ENCODE data around the gene GPAT3.

GPAT3 gene

DNA sequence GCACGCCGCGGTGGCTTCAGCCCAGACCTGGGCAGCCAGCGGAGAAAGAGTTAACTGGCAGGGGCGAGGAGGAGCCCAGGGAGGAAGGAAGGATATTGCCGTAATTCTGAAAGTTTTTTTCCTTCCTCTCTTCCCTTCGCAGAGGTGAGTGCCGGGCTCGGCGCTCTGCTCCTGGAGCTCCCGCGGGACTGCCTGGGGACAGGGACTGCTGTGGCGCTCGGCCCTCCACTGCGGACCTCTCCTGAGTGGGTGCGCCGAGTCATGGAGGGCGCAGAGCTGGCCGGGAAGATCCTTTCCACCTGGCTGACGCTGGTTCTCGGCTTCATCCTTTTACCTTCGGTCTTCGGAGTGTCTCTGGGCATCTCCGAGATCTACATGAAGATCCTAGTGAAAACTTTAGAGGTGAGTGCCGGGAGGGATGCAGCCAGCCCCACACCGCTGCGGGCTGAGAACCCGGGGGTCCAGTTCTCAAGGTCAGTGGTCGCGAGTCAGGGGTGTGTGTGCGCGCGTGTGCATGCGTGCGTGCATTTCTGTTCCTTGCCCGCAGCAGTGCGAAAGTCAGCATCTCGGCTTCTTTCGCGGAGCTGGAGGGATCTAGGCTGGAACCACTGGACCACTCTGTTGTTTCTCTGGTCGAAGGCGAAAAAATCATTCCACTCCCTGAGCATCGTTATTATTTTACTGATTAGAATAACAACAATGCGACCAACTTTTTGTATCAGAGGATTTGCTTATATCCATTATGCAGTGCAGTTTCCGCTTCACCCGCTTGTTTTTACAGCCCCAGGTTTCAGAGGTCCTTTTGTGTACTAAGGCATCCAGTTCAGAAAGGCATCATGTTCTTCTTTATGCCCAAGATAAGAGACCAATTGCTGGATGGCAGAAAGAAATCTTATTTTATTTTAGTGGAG lies 709 bp downstream of the GPAT3 start:
- Histone ChIP-seq H3K36me3 (replicated peaks in 1 of 2; ENCODE audit: control insufficient read depth in 2 of 2, insufficient read depth in 2 of 2, low read length in 2 of 2) (no peaks in the 10 kb centered on the region), H3K4me3 (ENCODE audit: low read length in 2 of 2) (peak overlapping the region; percentile 36 to 79), H3K9me3 (replicated peaks in 1 of 2; ENCODE audit: control insufficient read depth in 2 of 2, insufficient read depth in 1 of 2, low read depth in 1 of 2, low read length in 2 of 2) (no peaks in the 10 kb centered on the region), H2AK5ac (ENCODE audit: low read depth, low read length) (no peak overlapping the region), H3K4me1 (ENCODE audit: control insufficient read depth in 2 of 2, insufficient read depth in 1 of 2, low read depth in 1 of 2, low read length in 2 of 2) (peaks cover 4 to 14% of the 10 kb centered on the region in 2 donors), H3K27me3 (ENCODE audit: control insufficient read depth in 3 of 3, insufficient read depth in 3 of 3, low read depth in 1 of 3, low read length in 3 of 3) (peaks cover 9 to 81% (median 47%) of the 10 kb centered on the region in 3 experiments), H3K14ac (ENCODE audit: low read length) (no peak overlapping the region), H3K9ac (ENCODE audit: low read depth, low read length, poor library complexity) (peak overlapping the region; percentile 33), H2BK15ac (ENCODE audit: low read length) (no peak overlapping the region), H2AFZ (ENCODE audit: low read length) (peak overlapping the region; percentile 92), H2BK12ac (ENCODE audit: low read length) (no peak overlapping the region), H3K18ac (ENCODE audit: low read length) (peak overlapping the region; percentile 54), H2BK5ac (ENCODE audit: low read length) (no peak overlapping the region), H4K8ac (ENCODE audit: low read depth, low read length) (no peak overlapping the region), H3K4ac (ENCODE audit: low read length) (no peak overlapping the region), H3K79me1 (ENCODE audit: low read depth, low read length) (no peaks in the 10 kb centered on the region), H3K27ac (replicated peaks; ENCODE audit: low read length) (no peak overlapping the region), H3K23ac (ENCODE audit: low read depth, low read length, poor library complexity) (peak overlapping the region; percentile 74), H2BK120ac (ENCODE audit: low read depth, low read length) (no peak overlapping the region), H4K91ac (ENCODE audit: low read depth, low read length, poor library complexity) (no peak overlapping the region), H3K4me2 (ENCODE audit: insufficient read depth, low read length, poor library complexity, severe bottlenecking) (peak overlapping the region; percentile 82)
- no CpG with 5 or more reads among the region's 46 CpGs for WGBS, 2 donors (ENCODE audit: extremely low coverage in 2 of 2, insufficient read length in 2 of 2, insufficient replicate concordance in 1 of 2)
- DNase-seq (ENCODE audit: low spot score): peak; percentile 4

DNA sequence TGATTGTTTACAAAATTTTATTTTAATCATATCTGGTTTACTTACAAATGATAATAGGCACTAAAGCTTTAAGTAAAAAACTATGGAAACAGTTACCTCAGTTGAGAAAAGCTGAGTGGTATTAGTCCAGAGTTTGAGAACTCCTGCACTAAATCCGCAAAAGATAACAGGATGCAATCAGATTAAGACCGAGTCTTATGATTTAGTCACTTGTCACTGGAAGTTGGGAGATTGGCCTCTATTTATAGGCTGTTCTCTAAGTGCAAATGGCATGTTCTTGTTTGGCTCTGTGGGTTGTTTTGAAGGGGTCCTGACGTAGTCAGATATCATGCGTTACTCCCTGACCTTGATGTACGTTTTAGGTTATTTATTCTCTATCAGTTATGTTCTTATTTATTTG lies 6.3 kb downstream of the GPAT3 start:
- Histone ChIP-seq H2AK5ac (ENCODE audit: low read depth, low read length) (no peak overlapping the region), H3K18ac (ENCODE audit: low read length) (no peak overlapping the region), H2BK120ac (ENCODE audit: low read depth, low read length) (no peak overlapping the region), H3K9ac (ENCODE audit: low read depth, low read length, poor library complexity) (no peak overlapping the region), H2BK15ac (ENCODE audit: low read length) (no peak overlapping the region), H3K27me3 (ENCODE audit: control insufficient read depth in 3 of 3, insufficient read depth in 3 of 3, low read depth in 1 of 3, low read length in 3 of 3) (peaks cover 0 to 51% (median 7%) of the 10 kb centered on the region in 3 experiments), H3K4me2 (ENCODE audit: insufficient read depth, low read length, poor library complexity, severe bottlenecking) (no peak overlapping the region), H3K36me3 (replicated peaks in 1 of 2; ENCODE audit: control insufficient read depth in 2 of 2, insufficient read depth in 2 of 2, low read length in 2 of 2) (no peaks in the 10 kb centered on the region), H3K14ac (ENCODE audit: low read length) (no peak overlapping the region), H2AFZ (ENCODE audit: low read length) (no peak overlapping the region), H3K23ac (ENCODE audit: low read depth, low read length, poor library complexity) (no peak overlapping the region), H2BK5ac (ENCODE audit: low read length) (no peak overlapping the region), H2BK12ac (ENCODE audit: low read length) (no peak overlapping the region), H3K79me1 (ENCODE audit: low read depth, low read length) (no peaks in the 10 kb centered on the region), H3K4me3 (ENCODE audit: low read length in 2 of 2) (no peak overlapping the region), H3K4ac (ENCODE audit: low read length) (no peak overlapping the region), H4K8ac (ENCODE audit: low read depth, low read length) (no peak overlapping the region), H3K9me3 (replicated peaks in 1 of 2; ENCODE audit: control insufficient read depth in 2 of 2, insufficient read depth in 1 of 2, low read depth in 1 of 2, low read length in 2 of 2) (no peaks in the 10 kb centered on the region), H3K4me1 (ENCODE audit: control insufficient read depth in 2 of 2, insufficient read depth in 1 of 2, low read depth in 1 of 2, low read length in 2 of 2) (no peaks in the 10 kb centered on the region), H4K91ac (ENCODE audit: low read depth, low read length, poor library complexity) (no peak overlapping the region), H3K27ac (replicated peaks; ENCODE audit: low read length) (no peak overlapping the region)
- no peak for DNase-seq (ENCODE audit: low spot score)
- no CpG with 5 or more reads among the region's 5 CpGs for WGBS, 2 donors (ENCODE audit: extremely low coverage in 2 of 2, insufficient read length in 2 of 2, insufficient replicate concordance in 1 of 2)

DNA sequence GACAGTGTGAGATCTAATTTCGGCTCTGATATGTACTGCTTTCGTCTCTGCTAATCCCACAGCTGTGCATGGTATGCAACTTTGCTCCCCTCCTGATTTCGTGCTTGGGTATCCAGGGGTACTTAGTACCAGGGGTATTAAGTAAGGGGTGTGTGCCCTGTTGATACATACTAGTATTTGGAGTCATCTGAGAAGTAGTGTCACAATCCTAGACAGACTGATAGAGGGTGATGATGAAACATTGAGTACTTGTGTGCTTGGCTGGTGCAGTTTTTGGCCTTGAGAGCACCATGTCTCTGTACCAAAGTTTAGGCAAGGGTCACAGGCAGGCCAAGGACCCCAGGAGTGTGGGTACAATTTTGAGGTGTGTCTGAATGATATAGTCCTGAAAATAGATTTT lies 10.9 kb downstream of the GPAT3 start:
- Histone ChIP-seq H3K27ac (replicated peaks; ENCODE audit: low read length) (no peak overlapping the region), H3K9me3 (replicated peaks in 1 of 2; ENCODE audit: control insufficient read depth in 2 of 2, insufficient read depth in 1 of 2, low read depth in 1 of 2, low read length in 2 of 2) (no peaks in the 10 kb centered on the region), H2AFZ (ENCODE audit: low read length) (no peak overlapping the region), H2BK15ac (ENCODE audit: low read length) (no peak overlapping the region), H2BK120ac (ENCODE audit: low read depth, low read length) (no peak overlapping the region), H3K4me2 (ENCODE audit: insufficient read depth, low read length, poor library complexity, severe bottlenecking) (no peak overlapping the region), H3K23ac (ENCODE audit: low read depth, low read length, poor library complexity) (no peak overlapping the region), H3K9ac (ENCODE audit: low read depth, low read length, poor library complexity) (no peak overlapping the region), H2BK12ac (ENCODE audit: low read length) (no peak overlapping the region), H2AK5ac (ENCODE audit: low read depth, low read length) (no peak overlapping the region), H3K4me3 (ENCODE audit: low read length in 2 of 2) (no peak overlapping the region), H3K4me1 (ENCODE audit: control insufficient read depth in 2 of 2, insufficient read depth in 1 of 2, low read depth in 1 of 2, low read length in 2 of 2) (peaks cover 0 to 3% of the 10 kb centered on the region in 2 donors), H3K36me3 (replicated peaks in 1 of 2; ENCODE audit: control insufficient read depth in 2 of 2, insufficient read depth in 2 of 2, low read length in 2 of 2) (no peaks in the 10 kb centered on the region), H4K8ac (ENCODE audit: low read depth, low read length) (no peak overlapping the region), H4K91ac (ENCODE audit: low read depth, low read length, poor library complexity) (no peak overlapping the region), H3K4ac (ENCODE audit: low read length) (peak overlapping the region; percentile 53), H3K79me1 (ENCODE audit: low read depth, low read length) (no peaks in the 10 kb centered on the region), H3K14ac (ENCODE audit: low read length) (no peak overlapping the region), H3K18ac (ENCODE audit: low read length) (no peak overlapping the region), H2BK5ac (ENCODE audit: low read length) (no peak overlapping the region), H3K27me3 (ENCODE audit: control insufficient read depth in 3 of 3, insufficient read depth in 3 of 3, low read depth in 1 of 3, low read length in 3 of 3) (peaks cover 0 to 13% (median 0%) of the 10 kb centered on the region in 3 experiments)
- WGBS, 2 donors (ENCODE audit: extremely low coverage in 2 of 2, insufficient read length in 2 of 2, insufficient replicate concordance in 1 of 2): no CpG with 5 or more reads among the region's 3 CpGs
- DNase-seq (ENCODE audit: low spot score): no peak

DNA sequence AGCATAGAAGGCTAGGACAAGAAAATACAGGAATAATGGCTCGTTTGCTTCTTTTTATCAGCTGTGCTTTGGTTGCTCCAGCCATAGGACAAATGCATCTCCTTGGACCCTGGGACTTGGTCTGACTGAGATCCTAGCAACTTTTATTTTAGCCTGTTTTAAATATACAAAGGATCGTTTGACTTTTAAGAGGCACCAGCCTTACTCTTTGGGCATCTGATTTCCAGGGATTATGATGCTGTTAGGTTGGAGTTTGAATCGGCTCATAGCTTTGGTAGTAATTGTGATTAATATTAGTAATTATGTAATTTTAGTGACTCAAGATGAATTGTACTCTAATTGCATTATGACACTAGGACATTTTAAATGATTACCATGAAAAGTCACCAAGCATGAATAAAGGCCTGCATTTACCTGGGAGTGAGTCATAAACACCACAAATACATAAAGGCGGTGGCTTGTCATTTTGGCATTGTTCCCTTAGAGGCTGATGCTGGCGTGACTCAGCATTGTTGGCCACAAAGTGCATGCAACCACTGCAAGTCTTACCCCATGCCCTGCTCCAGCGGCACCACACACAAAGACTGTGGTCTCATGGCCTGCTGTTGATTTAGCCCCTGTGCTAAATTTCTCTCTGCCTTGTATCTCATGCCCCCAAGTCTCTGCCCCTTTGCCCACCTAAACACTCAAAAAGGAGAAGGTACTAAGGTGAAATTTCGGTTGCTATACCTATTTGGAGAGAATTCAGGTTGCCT lies 12.4 kb downstream of the GPAT3 start:
- DNase-seq (ENCODE audit: low spot score): no peak
- H4K8ac ChIP-seq (ENCODE audit: low read depth, low read length): no peak overlapping the region
- H3K4me1 ChIP-seq (ENCODE audit: control insufficient read depth in 2 of 2, insufficient read depth in 1 of 2, low read depth in 1 of 2, low read length in 2 of 2): peaks cover 0 to 5% of the 10 kb centered on the region in 2 donors
- no peaks in the 10 kb centered on the region for H3K79me1 ChIP-seq (ENCODE audit: low read depth, low read length)
- H3K4ac ChIP-seq (ENCODE audit: low read length): no peak overlapping the region
- H2AK5ac ChIP-seq (ENCODE audit: low read depth, low read length): no peak overlapping the region
- no peak overlapping the region for H4K91ac ChIP-seq (ENCODE audit: low read depth, low read length, poor library complexity)
- no peak overlapping the region for H2BK15ac ChIP-seq (ENCODE audit: low read length)
- no peak overlapping the region for H3K27ac ChIP-seq (replicated peaks; ENCODE audit: low read length)
- H3K14ac ChIP-seq (ENCODE audit: low read length): no peak overlapping the region
- no peak overlapping the region for H3K18ac ChIP-seq (ENCODE audit: low read length)
- peak overlapping the region; percentile 51 for H2AFZ ChIP-seq (ENCODE audit: low read length)
- no peaks in the 10 kb centered on the region for H3K9me3 ChIP-seq (replicated peaks in 1 of 2; ENCODE audit: control insufficient read depth in 2 of 2, insufficient read depth in 1 of 2, low read depth in 1 of 2, low read length in 2 of 2)
- no peak overlapping the region for H2BK12ac ChIP-seq (ENCODE audit: low read length)
- peaks cover 0 to 5% (median 0%) of the 10 kb centered on the region in 3 experiments for H3K27me3 ChIP-seq (ENCODE audit: control insufficient read depth in 3 of 3, insufficient read depth in 3 of 3, low read depth in 1 of 3, low read length in 3 of 3)
- no peak overlapping the region for H2BK120ac ChIP-seq (ENCODE audit: low read depth, low read length)
- no peak overlapping the region for H3K23ac ChIP-seq (ENCODE audit: low read depth, low read length, poor library complexity)
- WGBS, 2 donors (ENCODE audit: extremely low coverage in 2 of 2, insufficient read length in 2 of 2, insufficient replicate concordance in 1 of 2): no CpG with 5 or more reads among the region's 7 CpGs
- no peak overlapping the region for H3K9ac ChIP-seq (ENCODE audit: low read depth, low read length, poor library complexity)
- H3K36me3 ChIP-seq (replicated peaks in 1 of 2; ENCODE audit: control insufficient read depth in 2 of 2, insufficient read depth in 2 of 2, low read length in 2 of 2): no peaks in the 10 kb centered on the region
- no peak overlapping the region for H2BK5ac ChIP-seq (ENCODE audit: low read length)
- H3K4me3 ChIP-seq (ENCODE audit: low read length in 2 of 2): no peak overlapping the region
- H3K4me2 ChIP-seq (ENCODE audit: insufficient read depth, low read length, poor library complexity, severe bottlenecking): no peak overlapping the region
